H1 (cell line): Measurements from ENCODE around the gene RAB14. TPM values are rescaled to one million over a fixed set of nuclear protein-coding genes. Genes with fewer than 3 reads are reported as not detected.

Experiments
- CTCF ChIA-PET: fragments of 300-600 bp; sonication (Branson Sonifier 250); formaldehyde crosslinking; loops from one replicate; lab custom pipeline; 2021; ENCODE audit not compliant: partially characterized antibody; lab: Charles Lee
- POLR2A ChIA-PET: fragments of 300-600 bp; sonication (Branson Sonifier 250); formaldehyde crosslinking; loops from one replicate; lab custom pipeline; 2021; ENCODE audit warnings: inconsistent platforms; ENCODE audit not compliant: partially characterized antibody; lab: Charles Lee
- DNase-seq, 2 experiments: peaks; one replicate each; pipeline versions ENCODE4 v3.0.0 to v3.0.0-alpha.2; 2010 to 2022; ENCODE audit warnings: low spot score in 2 of 2, low read depth in 1 of 2, mixed read lengths in 1 of 2
- FAIRE-seq: peaks from 2 replicates; lab custom pipeline; 2011; peaks lifted over from hg19 to GRCh38; lab: Jason Lieb, UNC
- H2AFZ ChIP-seq: 2 replicates; pipeline ENCODE4 v1.8.1; 2012; ENCODE audit warnings: low read length, inconsistent platforms
- H2AK5ac ChIP-seq: 2 replicates; pipeline ENCODE4 v1.6.1; 2013; ENCODE audit warnings: low read depth, low read length
- H2BK120ac ChIP-seq: replicated peaks from 2 replicates; pipeline ENCODE3; 2013; ENCODE audit warnings: low read depth, low read length, inconsistent platforms
- H2BK12ac ChIP-seq: 2 replicates; pipeline ENCODE4 v1.6.1; 2013; ENCODE audit warnings: low read depth, low read length
- H2BK15ac ChIP-seq: 2 replicates; pipeline ENCODE4 v1.6.1; 2013; ENCODE audit warnings: low read length
- H2BK20ac ChIP-seq: 2 replicates; pipeline ENCODE4 v1.6.1; 2013; ENCODE audit warnings: low read length
- H2BK5ac ChIP-seq: 2 replicates; pipeline ENCODE4 v1.6.1; 2013; ENCODE audit warnings: low read depth, low read length
- H3K14ac ChIP-seq: 2 replicates; pipeline ENCODE4 v1.6.1; 2013; ENCODE audit warnings: inconsistent platforms; ENCODE audit not compliant: insufficient read length
- H3K18ac ChIP-seq: 2 replicates; pipeline ENCODE4 v1.6.1; 2013; ENCODE audit warnings: low read length; ENCODE audit errors: extremely low read depth
- H3K23ac ChIP-seq: 2 replicates; pipeline ENCODE4 v1.6.1; 2013; ENCODE audit warnings: inconsistent platforms; ENCODE audit not compliant: insufficient read length
- H3K23me2 ChIP-seq: 2 replicates; pipeline ENCODE4 v1.6.1; 2013; ENCODE audit warnings: low read depth, low read length
- H3K27ac ChIP-seq: 2 replicates; pipeline ENCODE4 v1.6.1; 2011; ENCODE audit warnings: low read depth, low read length, inconsistent platforms
- H3K27me3 ChIP-seq, 4 experiments: replicated peaks in 1 of 4; 1 replicate in 1 of 4; 2 replicates in 3 of 4; pipeline versions ENCODE4 v1.6.1 to v1.8.1; 2011 to 2013; ENCODE audit warnings: low read length in 3 of 4, mild to moderate bottlenecking in 3 of 4, inconsistent platforms in 2 of 4, mixed read lengths in 2 of 4, moderate library complexity in 1 of 4; ENCODE audit not compliant: control insufficient read depth in 3 of 4, insufficient read depth in 3 of 4; ENCODE audit errors: extremely low read depth in 1 of 4
- H3K36me3 ChIP-seq, 4 experiments: 2 replicates each; pipeline versions ENCODE4 v1.6.1 to v1.8.1; 2011 to 2013; ENCODE audit warnings: mild to moderate bottlenecking in 4 of 4, low read length in 3 of 4, moderate library complexity in 2 of 4, control low read depth in 1 of 4, inconsistent platforms in 1 of 4; ENCODE audit not compliant: insufficient read depth in 4 of 4, control insufficient read depth in 2 of 4
- H3K4ac ChIP-seq: replicated peaks from 2 replicates; pipeline ENCODE3; 2013; ENCODE audit warnings: low read length, low read depth, mixed read lengths, inconsistent platforms; ENCODE audit not compliant: insufficient read length
- H3K4me1 ChIP-seq, 4 experiments: replicated peaks in 1 of 4; 1 replicate in 1 of 4; 2 replicates in 3 of 4; pipeline versions ENCODE4 v1.6.1 to v1.8.1; 2011 to 2013; ENCODE audit warnings: low read length in 3 of 4, inconsistent platforms in 2 of 4, mixed read lengths in 1 of 4; ENCODE audit not compliant: insufficient read depth in 4 of 4, control insufficient read depth in 3 of 4
- H3K4me2 ChIP-seq, 2 experiments: 2 replicates each; pipeline versions ENCODE4 v1.6.1 to v1.8.1; 2011 to 2013; ENCODE audit warnings: low read depth in 2 of 2, low read length in 2 of 2, control low read depth in 1 of 2, inconsistent platforms in 1 of 2, mild to moderate bottlenecking in 1 of 2; ENCODE audit not compliant: insufficient read depth in 1 of 2
- H3K4me3 ChIP-seq, 4 experiments: fragments of 200-600, 300-600 bp in 1 of 4; sonication (generic), shearing (Covaris generic), sonication (Bioruptor Twin) in 1 of 4; 2 replicates each; pipeline versions ENCODE4 v1.5.1 to v1.8.1; 2011 to 2016; ENCODE audit warnings: low read length in 4 of 4, low read depth in 3 of 4, control low read depth in 2 of 4, inconsistent platforms in 2 of 4, mild to moderate bottlenecking in 2 of 4, mixed read lengths in 1 of 4, moderate library complexity in 1 of 4; ENCODE audit not compliant: insufficient read depth in 2 of 4; ENCODE audit errors: extremely low read depth in 1 of 4
- H3K56ac ChIP-seq: replicated peaks from 2 replicates; pipeline ENCODE3; 2013; ENCODE audit warnings: low read depth, mild to moderate bottlenecking, mixed read lengths, low read length, inconsistent platforms; ENCODE audit not compliant: insufficient read length
- H3K79me1 ChIP-seq: 2 replicates; pipeline ENCODE4 v1.6.1; 2013; ENCODE audit warnings: low read depth, low read length, control low read depth
- H3K79me2 ChIP-seq, 2 experiments: 2 replicates each; pipeline versions ENCODE4 v1.6.1 to v1.8.1; 2012 to 2013; ENCODE audit warnings: low read length in 2 of 2, mild to moderate bottlenecking in 2 of 2, inconsistent platforms in 1 of 2; ENCODE audit not compliant: insufficient read depth in 2 of 2, control insufficient read depth in 1 of 2
- H3K9ac ChIP-seq, 4 experiments: replicated peaks in 1 of 4; 1 replicate in 1 of 4; 2 replicates in 3 of 4; pipeline versions ENCODE4 v1.6.1 to v1.8.1; 2011 to 2013; ENCODE audit warnings: low read depth in 3 of 4, low read length in 3 of 4, control low read depth in 2 of 4, mild to moderate bottlenecking in 2 of 4, moderate library complexity in 2 of 4, inconsistent platforms in 1 of 4; ENCODE audit errors: extremely low read depth in 1 of 4
- H3K9me3 ChIP-seq, 2 experiments: 2 replicates each; pipeline versions ENCODE4 v1.6.1 to v1.8.1; 2012 to 2013; ENCODE audit warnings: mild to moderate bottlenecking in 2 of 2, moderate library complexity in 2 of 2, control low read depth in 1 of 2, inconsistent platforms in 1 of 2, low read depth in 1 of 2, low read length in 1 of 2, mixed read lengths in 1 of 2; ENCODE audit not compliant: insufficient read depth in 2 of 2
- H4K20me1 ChIP-seq, 2 experiments: replicated peaks in 1 of 2; 2 replicates each; pipeline versions ENCODE3 to v1.8.1; 2011 to 2013; ENCODE audit warnings: inconsistent platforms in 2 of 2, low read length in 2 of 2, mild to moderate bottlenecking in 1 of 2; ENCODE audit not compliant: insufficient read depth in 2 of 2, control insufficient read depth in 1 of 2
- H4K5ac ChIP-seq: 2 replicates; pipeline ENCODE4 v1.6.1; 2013; ENCODE audit warnings: low read length, low read depth, mixed read lengths, inconsistent platforms; ENCODE audit not compliant: insufficient read length
- H4K8ac ChIP-seq: 2 replicates; pipeline ENCODE4 v1.8.0; 2013; ENCODE audit warnings: mild to moderate bottlenecking, moderate library complexity, low read length, inconsistent platforms; ENCODE audit not compliant: insufficient read depth; ENCODE audit errors: extremely low read depth
- H4K91ac ChIP-seq: replicated peaks from 2 replicates; pipeline ENCODE3; 2013; ENCODE audit warnings: low read length, mixed read lengths, inconsistent platforms; ENCODE audit not compliant: insufficient read length
- CBX5 ChIP-seq: fragments of 300-800, 300-1000 bp; sonication (generic); IDR thresholded peaks from 2 replicates; pipeline ENCODE4 v1.7.1; 2016; ENCODE audit warnings: antibody characterized with exemption, low read length, low read depth
- CEBPB ChIP-seq: IDR thresholded peaks from 2 replicates; pipeline ENCODE4 v1.6.1; 2012; ENCODE audit warnings: low read depth, low read length
- CREB1 ChIP-seq: IDR thresholded peaks from 2 replicates; pipeline ENCODE4 v1.6.1; 2012; ENCODE audit warnings: inconsistent platforms
- CTCF ChIP-seq, 3 experiments: IDR thresholded peaks; 1 replicate in 2 of 3; 2 replicates in 1 of 3; pipeline versions ENCODE4 v1.5.1 to v1.6.1; 2011; ENCODE audit warnings: low read length in 3 of 3, mild to moderate bottlenecking in 3 of 3, inconsistent platforms in 2 of 3, low read depth in 1 of 3, moderate library complexity in 1 of 3; ENCODE audit not compliant: insufficient read depth in 1 of 3; ENCODE audit errors: control extremely low read depth in 1 of 3
- EP300 ChIP-seq, 2 experiments: IDR thresholded peaks; 1 replicate in 1 of 2; 2 replicates in 1 of 2; pipeline ENCODE4 v1.6.1; 2011 to 2012; ENCODE audit warnings: low read depth in 2 of 2, low read length in 2 of 2, mild to moderate bottlenecking in 2 of 2, borderline replicate concordance in 1 of 2, inconsistent platforms in 1 of 2, moderate library complexity in 1 of 2
- HDAC2 ChIP-seq, 2 experiments: fragments of 300-600 bp in 1 of 2; sonication (generic) in 1 of 2; IDR thresholded peaks; 2 replicates each; pipeline ENCODE4 v1.6.1; 2011 to 2012; ENCODE audit warnings: low read depth in 2 of 2, low read length in 2 of 2, mild to moderate bottlenecking in 2 of 2, moderate library complexity in 2 of 2, borderline replicate concordance in 1 of 2, inconsistent platforms in 1 of 2
- JUN ChIP-seq: IDR thresholded peaks from 2 replicates; pipeline ENCODE4 v1.6.1; 2011; ENCODE audit warnings: low read depth, mild to moderate bottlenecking, improper control_type of control experiment, low read length
- MAX ChIP-seq: IDR thresholded peaks from 2 replicates; pipeline ENCODE4 v1.6.1; 2012; ENCODE audit warnings: inconsistent platforms
- POLR2A ChIP-seq, 2 experiments: IDR thresholded peaks; 1 replicate in 1 of 2; 2 replicates in 1 of 2; pipeline ENCODE4 v1.6.1; 2011; ENCODE audit warnings: low read depth in 2 of 2, low read length in 2 of 2, mild to moderate bottlenecking in 2 of 2; ENCODE audit errors: control extremely low read depth in 1 of 2
- SAP30 ChIP-seq: fragments of 300-600 bp; sonication (generic); IDR thresholded peaks from 2 replicates; pipeline ENCODE4 v1.7.1; 2012; ENCODE audit warnings: low read length, moderate library complexity, mild to moderate bottlenecking, inconsistent platforms; ENCODE audit not compliant: insufficient read depth, insufficient replicate concordance
- TEAD4 ChIP-seq: IDR thresholded peaks from 2 replicates; pipeline ENCODE4 v1.6.1; 2012; ENCODE audit warnings: low read depth, low read length, inconsistent platforms, mixed read lengths
- WGBS, 2 experiments: shearing (Covaris generic) in 1 of 2; methylation state at CpG; one replicate each; pipeline versions ENCODE4 v1.1.6 to v1.1.7; 2013 to 2015; ENCODE audit warnings: low lambda C conversion rate in 2 of 2, mixed read lengths in 2 of 2, inconsistent platforms in 1 of 2, low coverage in 1 of 2, missing lambda C conversion rate in 1 of 2; ENCODE audit not compliant: insufficient replicate concordance in 2 of 2, insufficient coverage in 1 of 2, insufficient read length in 1 of 2; ENCODE audit errors: extremely low coverage in 1 of 2, missing lambda C conversion rate in 1 of 2; 5-methylcytosine and 5-hydroxymethylcytosine counted together
- polyA plus RNA-seq, 7 experiments: library from polyadenylated mRNA; depleted of rRNA in 3 of 7; stranded (reverse) in 5 of 7; unstranded in 2 of 7; fragments of >200 nt in 5 of 7; fragments of 200-250 nt in 2 of 7; gene quantifications; 1 replicate in 5 of 7; 2 replicates in 1 of 7; 4 replicates in 1 of 7; pipeline versions ENCODE4 v1.2.1 to v1.2.3, GENCODE V29; 2011 to 2013; ENCODE audit warnings: missing spikeins in 2 of 7, mixed read lengths in 2 of 7
- total RNA-seq: library from RNA; stranded (reverse); fragmentation: NEBNext Ultra II Directional; extraction: Animal tissue kit (Norgen Biotek cat#: 25700); gene quantifications from 2 replicates; pipeline ENCODE4 v1.2.1, GENCODE V29; 2021

Gene RAB14
- total and polyA plus RNA-seq, 2 of the 8 experiments (the other 6 are each of a cell fraction or from before 2014, with no cell fraction given) = 9.1 to 44.8 TPM

GRCh38 chr9:121230256-121230655 is 28.6 kb upstream of the RAB14 start:
- Histone ChIP-seq H3K4me3 (no peak overlapping the region), H2AFZ (no peak overlapping the region), H2BK15ac (no peak overlapping the region), H4K91ac (no peak overlapping the region), H3K27ac (no peak overlapping the region), H3K79me2 (no peaks in the 10 kb centered on the region), H3K23ac (no peak overlapping the region), H4K8ac (no peak overlapping the region), H3K4me1 (peaks cover 0 to 3% (median 0%) of the 10 kb centered on the region in 4 experiments; a peak in 1 of 7 replicates), H2BK120ac (no peak overlapping the region), H3K79me1 (no peaks in the 10 kb centered on the region), H3K14ac (no peak overlapping the region), H3K56ac (no peak overlapping the region), H3K36me3 (no peaks in the 10 kb centered on the region), H3K9ac (no peak overlapping the region), H2AK5ac (no peak overlapping the region), H4K5ac (no peak overlapping the region), H2BK12ac (no peak overlapping the region), H4K20me1 (no peaks in the 10 kb centered on the region), H3K23me2 (no peaks in the 10 kb centered on the region), H3K27me3 (peaks cover 0 to 3% (median 0%) of the 10 kb centered on the region in 4 experiments; a peak in 2 of 7 replicates), H3K9me3 (no peaks in the 10 kb centered on the region), H3K4me2 (no peak overlapping the region), H2BK20ac (no peak overlapping the region), H2BK5ac (no peak overlapping the region), H3K4ac (no peak overlapping the region), H3K18ac (no peak overlapping the region)
- FAIRE-seq = no peak
- 87% methylated on average over 5 of the region's 5 CpGs; no CpG with 5 or more reads in 1 of the 2 experiments for WGBS, 2 experiments
- ChIA-PET CTCF (interaction anchor here (0.9 to 2.1 kb wide), 4 partner anchors 9 to 38 kb away, joined by 3 to 5 read pairs (median 4); partner anchors contain the start of gene GSN), POLR2A (no interaction called here)
- no peak for DNase-seq
- TF ChIP-seq CREB1 (no peak), JUN (no peak), MAX (no peak), SAP30 (no peak), EP300 (IDR thresholded peaks at IDR 0.05; ENCODE audit: borderline replicate concordance in 1 of 2, low read depth in 2 of 2, low read length in 2 of 2) (no peak), POLR2A (IDR thresholded peaks at IDR 0.05; ENCODE audit: control extremely low read depth in 1 of 2, low read depth in 2 of 2, low read length in 2 of 2) (no peak), CBX5 (no peak), TEAD4 (no peak), CEBPB (no peak), HDAC2 (IDR thresholded peaks at IDR 0.05; ENCODE audit: borderline replicate concordance in 1 of 2, low read depth in 2 of 2, low read length in 2 of 2) (no peak), CTCF (IDR thresholded peaks at IDR 0.05; ENCODE audit: control extremely low read depth in 1 of 3, insufficient read depth in 1 of 3, low read depth in 1 of 3, low read length in 3 of 3) (no peak)
